ENCODE data around the gene TC2N.

- TF ChIP-seq CTCF (conservative IDR thresholded peaks at IDR 0.05) (no peak), EZH2 (IDR thresholded peaks at IDR 0.05; ENCODE audit: low read depth) (no peak)
Measured at GRCh38 chr14:91898372-91898771, 31.0 kb upstream of the TC2N start.
